Erythroblast (primary cell): ENCODE results near the gene ZMAT5.

Source experiments
- GATA1 ChIP-seq: IDR thresholded peaks from 2 replicates; pipeline ENCODE4 v1.6.1; 2011; ENCODE audit warnings: low read depth, mild to moderate bottlenecking, control low read depth, low read length, moderate library complexity
- POLR2A ChIP-seq: IDR thresholded peaks from 2 replicates; pipeline ENCODE4 v1.6.1; 2011; ENCODE audit warnings: mild to moderate bottlenecking, low read length

- no peak for TF ChIP-seq POLR2A
- no peak for TF ChIP-seq GATA1
These were observed 8.7 kb downstream of the ZMAT5 start for GRCh38 chr22:29758068-29758622.
